GM10248 (cell line): Measurements from ENCODE around the gene UBE4A.

Experiments
- CTCF ChIA-PET: fragments of 300-600 bp; sonication (Branson Sonifier 250); formaldehyde crosslinking; extraction: SDS; loops from one replicate; lab custom pipeline; 2021; ENCODE audit warnings: antibody characterized with exemption; lab: Yijun Ruan, JAX
- POLR2A ChIA-PET: fragments of 350-650 bp; sonication (Branson Sonifier 250); formaldehyde crosslinking; extraction: SDS; loops from one replicate; lab custom pipeline; 2020; ENCODE audit warnings: antibody characterized with exemption; lab: Yijun Ruan, JAX
- DNase-seq: peaks from one replicate; pipeline ENCODE4 v3.0.0; 2012; ENCODE audit errors: extremely low spot score
- TF ChIP-seq, protein P1 (sequence below): IDR thresholded peaks from 2 replicates; pipeline ENCODE4 v1.5.1; 2012; ENCODE audit warnings: mild to moderate bottlenecking, low read depth; ENCODE audit errors: extremely low read depth, missing control alignments, control extremely low read depth

Gene UBE4A

DNA sequence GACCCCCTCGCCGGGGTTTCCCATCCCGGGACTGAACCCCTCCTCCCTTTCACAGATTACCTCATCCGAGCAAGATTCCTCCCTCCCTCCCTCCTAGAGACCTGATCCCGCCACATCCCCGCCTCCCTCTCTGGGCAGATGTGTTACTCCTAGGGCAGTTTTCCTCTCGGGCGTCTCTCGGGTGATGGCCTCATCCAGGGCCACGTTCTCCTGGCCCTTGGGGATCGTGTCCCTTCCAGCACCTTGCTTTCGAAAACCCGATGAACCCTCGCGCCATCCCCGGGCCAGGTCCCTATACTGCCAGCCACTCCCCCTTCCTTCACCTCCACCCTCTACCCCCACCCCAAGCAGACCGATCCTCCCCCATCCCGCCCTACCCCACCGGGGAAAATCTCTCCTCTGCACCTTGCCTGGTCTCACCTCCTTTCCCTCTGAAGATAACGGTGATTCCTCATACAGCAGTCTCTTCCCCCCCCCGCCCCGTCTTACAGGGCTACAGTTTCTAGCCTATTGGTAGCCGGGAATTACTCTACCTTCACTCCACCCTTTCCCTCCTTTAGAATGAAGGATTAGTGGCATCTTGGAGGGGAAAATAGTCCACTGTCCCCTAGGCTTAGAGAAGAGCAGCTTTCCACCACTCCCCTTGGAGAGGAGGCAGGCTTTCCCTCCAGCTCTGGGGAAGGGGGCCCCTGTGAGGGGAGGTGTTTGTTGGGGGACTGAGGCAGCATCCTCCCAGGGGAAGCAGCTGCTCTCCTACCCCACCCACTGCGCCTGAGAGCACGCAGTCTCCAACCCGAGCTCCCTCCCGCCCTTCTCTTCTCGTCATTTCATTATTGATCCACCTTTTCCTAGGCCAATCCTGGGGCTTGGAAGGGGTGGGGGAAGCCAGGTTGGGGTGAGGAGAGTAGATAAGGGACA, 78.1 kb downstream of the UBE4A start:
- peak; percentile 45 for DNase-seq
- TF ChIP-seq, protein P1, sequence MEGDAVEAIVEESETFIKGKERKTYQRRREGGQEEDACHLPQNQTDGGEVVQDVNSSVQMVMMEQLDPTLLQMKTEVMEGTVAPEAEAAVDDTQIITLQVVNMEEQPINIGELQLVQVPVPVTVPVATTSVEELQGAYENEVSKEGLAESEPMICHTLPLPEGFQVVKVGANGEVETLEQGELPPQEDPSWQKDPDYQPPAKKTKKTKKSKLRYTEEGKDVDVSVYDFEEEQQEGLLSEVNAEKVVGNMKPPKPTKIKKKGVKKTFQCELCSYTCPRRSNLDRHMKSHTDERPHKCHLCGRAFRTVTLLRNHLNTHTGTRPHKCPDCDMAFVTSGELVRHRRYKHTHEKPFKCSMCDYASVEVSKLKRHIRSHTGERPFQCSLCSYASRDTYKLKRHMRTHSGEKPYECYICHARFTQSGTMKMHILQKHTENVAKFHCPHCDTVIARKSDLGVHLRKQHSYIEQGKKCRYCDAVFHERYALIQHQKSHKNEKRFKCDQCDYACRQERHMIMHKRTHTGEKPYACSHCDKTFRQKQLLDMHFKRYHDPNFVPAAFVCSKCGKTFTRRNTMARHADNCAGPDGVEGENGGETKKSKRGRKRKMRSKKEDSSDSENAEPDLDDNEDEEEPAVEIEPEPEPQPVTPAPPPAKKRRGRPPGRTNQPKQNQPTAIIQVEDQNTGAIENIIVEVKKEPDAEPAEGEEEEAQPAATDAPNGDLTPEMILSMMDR: no peak
- POLR2A ChIA-PET: interaction anchor here (1.6 kb wide), 1 partner anchor 73 kb away, joined by 20 read pairs; no protein-coding TSS in a partner anchor
- CTCF ChIA-PET: no interaction called here

DNA sequence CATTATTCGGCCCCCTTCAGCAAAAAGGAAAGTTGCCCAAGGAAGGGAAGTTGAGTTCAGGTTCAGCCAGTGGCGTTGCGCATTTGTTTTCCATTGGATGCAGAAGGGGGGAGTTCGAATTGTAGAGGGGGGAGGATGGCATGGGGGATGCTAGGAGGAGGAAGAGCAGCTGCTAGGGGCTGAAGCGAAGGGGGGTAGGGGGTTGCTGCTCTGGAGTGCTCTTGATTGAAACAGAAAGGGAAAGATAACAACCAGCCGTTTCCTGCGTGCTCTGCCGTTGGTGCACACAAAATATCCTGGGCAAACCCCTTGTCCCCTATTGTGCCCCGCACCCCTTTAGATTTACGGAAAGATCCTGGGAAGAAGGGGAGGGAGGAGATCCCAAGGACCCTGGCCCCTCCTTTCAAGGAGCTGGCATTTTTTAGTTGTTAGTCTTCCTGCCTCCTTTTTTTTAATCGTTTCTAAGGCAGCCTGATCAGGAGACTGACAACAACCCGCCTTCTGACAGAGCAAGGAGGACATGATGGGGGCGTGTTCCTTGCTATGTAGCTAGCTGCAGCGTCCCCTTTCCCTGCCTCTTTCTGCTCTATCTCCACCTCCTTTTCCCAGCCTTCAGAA, 79.0 kb downstream of the UBE4A start:
- TF ChIP-seq, protein P1: no peak
- DNase-seq: peak; percentile 44
- ChIA-PET POLR2A (interaction anchor here (1.6 kb wide), 1 partner anchor 74 kb away, joined by 20 read pairs; no protein-coding TSS in a partner anchor), CTCF (interaction anchor here (1.1 to 1.2 kb wide), 3 partner anchors 10 to 38 kb away, joined by 3 to 4 read pairs (median 3); no protein-coding TSS in a partner anchor)

DNA sequence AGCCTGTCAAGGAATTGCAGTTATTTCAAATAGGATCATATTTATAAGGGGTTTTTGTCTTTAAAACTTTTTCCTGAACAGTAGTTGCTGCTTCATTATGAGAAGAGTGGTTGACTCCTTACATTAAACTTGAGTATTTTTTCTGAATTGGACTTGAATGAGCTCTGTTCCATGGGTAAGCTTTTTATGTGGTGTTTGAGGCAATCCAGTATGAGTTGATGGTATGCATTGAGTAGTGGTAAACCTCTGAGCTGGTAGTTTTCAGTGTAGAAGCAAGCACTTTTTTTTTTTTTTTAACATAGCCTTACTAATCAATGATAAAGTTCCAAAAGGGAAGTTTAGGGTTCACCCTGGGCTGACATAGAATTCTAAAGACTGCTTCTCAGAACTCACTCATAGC, 80.2 kb downstream of the UBE4A start:
- no peak for DNase-seq
- TF ChIP-seq, protein P1: no peak
- ChIA-PET POLR2A (no interaction called here), CTCF (interaction anchor here (1.1 kb wide), 2 partner anchors 11 to 37 kb away, joined by 3 to 4 read pairs; no protein-coding TSS in a partner anchor)

DNA sequence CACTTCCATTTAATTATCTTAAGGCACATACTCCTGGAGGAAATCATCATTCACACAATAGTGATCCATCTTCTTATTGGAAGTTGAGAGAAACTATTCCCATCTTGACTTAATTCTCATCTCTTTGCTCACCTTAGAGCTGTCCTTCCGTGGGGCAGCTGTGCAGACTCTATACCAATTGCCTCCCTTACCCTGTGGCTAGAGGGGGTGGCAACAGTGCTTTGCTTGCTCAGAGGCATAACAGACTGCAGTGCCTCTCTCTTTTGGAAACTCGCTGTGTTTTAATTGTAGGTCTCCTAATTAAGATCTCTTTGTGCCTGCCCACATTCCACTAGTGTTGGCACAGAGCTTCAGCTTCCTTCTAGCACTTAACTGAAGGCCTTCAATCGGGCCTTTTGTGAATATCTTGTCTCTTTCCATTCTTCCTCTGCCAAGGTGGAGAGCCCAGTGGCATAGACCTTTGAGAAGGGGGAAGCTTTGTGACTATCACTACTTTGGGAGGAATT, 82.4 kb downstream of the UBE4A start:
- TF ChIP-seq, protein P1: no peak
- ChIA-PET CTCF (interaction anchor here (0.8 to 1.4 kb wide), 2 partner anchors 10 to 146 kb away, joined by 3 to 4 read pairs; no protein-coding TSS in a partner anchor), POLR2A (no interaction called here)
- no peak for DNase-seq

DNA sequence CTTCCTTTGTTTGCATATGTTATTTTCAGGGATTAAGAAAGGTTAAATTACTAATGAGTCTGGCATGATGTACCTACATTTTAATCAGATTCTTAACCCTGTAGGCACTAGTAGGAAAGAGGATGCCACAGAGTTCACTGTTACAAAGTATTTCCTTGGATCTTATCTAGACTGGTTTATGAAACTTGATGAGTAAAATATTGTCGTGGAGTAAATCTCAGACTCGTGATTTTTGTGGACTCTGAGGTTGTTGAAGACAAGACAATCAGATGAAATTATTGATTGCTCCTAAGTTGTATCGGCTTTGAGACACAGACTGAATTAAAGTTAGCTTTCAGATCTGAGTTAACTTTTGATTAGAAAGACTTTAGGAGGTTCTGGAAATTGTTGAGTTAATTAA, 82.9 kb downstream of the UBE4A start:
- POLR2A ChIA-PET: no interaction called here

More for the DNA sequence above, 82.9 kb downstream of the UBE4A start:
- DNase-seq: no peak
- CTCF ChIA-PET: interaction anchor here (0.8 to 1.4 kb wide), 2 partner anchors 10 to 147 kb away, joined by 3 to 4 read pairs; no protein-coding TSS in a partner anchor
- TF ChIP-seq, protein P1: no peak
